ENCODE measurements around the gene TMTC2. TPM values are rescaled to one million over a fixed set of nuclear protein-coding genes. Genes with fewer than 3 reads are reported as not detected.
A peak's percentile ranks its signal among the peaks of the same experiment; 100 is the strongest.
"Not testable (repeated sequence)": the region's sequence is repeated elsewhere in the genome, so short reads cannot be mapped to it uniquely, and the experiment has no call there.

The TMTC2 gene
- total RNA-seq, 1 donor from 2014 or later, result 20.2 TPM

- Mint-ChIP-seq H3K4me3 (ENCODE audit: unreplicated experiment) (no peak overlapping the region), H3K36me3 (ENCODE audit: unreplicated experiment) (peaks cover 8% of the 10 kb centered on the region), H3K9me3 (ENCODE audit: unreplicated experiment) (no peaks in the 10 kb centered on the region), H3K4me1 (ENCODE audit: unreplicated experiment) (peaks cover 29% of the 10 kb centered on the region), H3K27me3 (ENCODE audit: unreplicated experiment) (no peaks in the 10 kb centered on the region), H3K27ac (ENCODE audit: unreplicated experiment) (no peak overlapping the region)
- TF ChIP-seq, protein P1, sequence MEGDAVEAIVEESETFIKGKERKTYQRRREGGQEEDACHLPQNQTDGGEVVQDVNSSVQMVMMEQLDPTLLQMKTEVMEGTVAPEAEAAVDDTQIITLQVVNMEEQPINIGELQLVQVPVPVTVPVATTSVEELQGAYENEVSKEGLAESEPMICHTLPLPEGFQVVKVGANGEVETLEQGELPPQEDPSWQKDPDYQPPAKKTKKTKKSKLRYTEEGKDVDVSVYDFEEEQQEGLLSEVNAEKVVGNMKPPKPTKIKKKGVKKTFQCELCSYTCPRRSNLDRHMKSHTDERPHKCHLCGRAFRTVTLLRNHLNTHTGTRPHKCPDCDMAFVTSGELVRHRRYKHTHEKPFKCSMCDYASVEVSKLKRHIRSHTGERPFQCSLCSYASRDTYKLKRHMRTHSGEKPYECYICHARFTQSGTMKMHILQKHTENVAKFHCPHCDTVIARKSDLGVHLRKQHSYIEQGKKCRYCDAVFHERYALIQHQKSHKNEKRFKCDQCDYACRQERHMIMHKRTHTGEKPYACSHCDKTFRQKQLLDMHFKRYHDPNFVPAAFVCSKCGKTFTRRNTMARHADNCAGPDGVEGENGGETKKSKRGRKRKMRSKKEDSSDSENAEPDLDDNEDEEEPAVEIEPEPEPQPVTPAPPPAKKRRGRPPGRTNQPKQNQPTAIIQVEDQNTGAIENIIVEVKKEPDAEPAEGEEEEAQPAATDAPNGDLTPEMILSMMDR (IDR thresholded peaks at IDR 0.05), result no peak
- no peak for DNase-seq (ENCODE audit: extremely low spot score, unreplicated experiment)
Measured at GRCh38 chr12:82760423-82760822, 73.7 kb downstream of the TMTC2 start.

DNA sequence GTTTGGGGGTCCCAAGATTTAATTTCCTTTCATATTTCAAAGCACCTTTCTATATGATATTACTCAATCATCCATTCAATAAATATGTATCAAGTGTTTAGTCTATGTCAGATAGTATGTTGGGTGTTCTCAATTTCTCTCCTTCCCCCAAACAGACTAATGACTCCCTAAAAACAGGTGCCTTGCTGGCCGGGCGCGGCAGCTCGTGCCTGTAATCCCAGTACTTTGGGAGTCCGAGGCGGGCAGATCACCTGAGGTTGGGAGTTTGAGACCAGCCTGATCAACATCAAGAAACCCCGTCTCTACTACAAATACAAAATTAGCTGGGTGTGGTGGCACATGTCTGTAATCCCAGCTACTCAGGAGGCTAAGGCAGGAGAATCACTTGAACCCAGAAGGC, 78.5 kb downstream of the TMTC2 start:
- H3K4me3 Mint-ChIP-seq (ENCODE audit: unreplicated experiment); H3K4me1 Mint-ChIP-seq (ENCODE audit: unreplicated experiment); H3K27me3 Mint-ChIP-seq (ENCODE audit: unreplicated experiment); H3K9me3 Mint-ChIP-seq (ENCODE audit: unreplicated experiment); H3K27ac Mint-ChIP-seq (ENCODE audit: unreplicated experiment); DNase-seq (ENCODE audit: extremely low spot score, unreplicated experiment); H3K36me3 Mint-ChIP-seq (ENCODE audit: unreplicated experiment): not testable (repeated sequence)

DNA sequence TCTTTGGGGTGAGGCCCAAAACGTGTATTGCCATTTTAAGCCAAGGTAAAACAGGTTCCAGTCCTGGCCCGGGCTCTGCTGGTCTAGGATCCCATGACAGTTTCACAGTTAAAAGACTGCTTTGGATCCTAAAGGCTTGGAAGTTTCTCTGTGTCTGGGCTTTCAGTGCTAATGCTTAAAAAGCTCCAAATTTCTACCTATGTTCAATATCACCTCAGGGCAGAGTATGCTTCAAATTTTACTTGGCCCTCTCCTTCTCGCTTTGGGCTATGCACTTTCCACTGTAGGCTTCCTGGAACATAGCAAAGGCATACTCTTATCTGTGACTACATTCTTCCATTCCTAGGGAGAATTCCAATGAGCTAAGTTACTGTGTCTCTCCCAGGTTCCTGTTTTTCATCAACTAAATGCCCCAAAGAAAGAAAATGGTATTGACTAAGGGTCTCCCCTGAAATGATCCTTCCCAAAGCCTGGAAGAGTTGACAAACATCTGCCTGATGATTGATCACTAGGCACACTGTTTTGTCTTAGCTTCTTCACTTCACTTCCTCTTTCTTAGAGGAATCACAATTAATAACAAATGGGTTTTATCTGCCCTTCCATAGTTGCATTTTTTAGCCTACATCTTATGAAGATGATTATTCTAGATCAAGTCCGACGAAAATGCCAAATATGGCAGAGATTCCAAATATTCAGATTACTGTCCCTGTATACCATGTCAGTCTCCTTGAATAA, 79.4 kb downstream of the TMTC2 start:
- no peak for DNase-seq (ENCODE audit: extremely low spot score, unreplicated experiment)
- Mint-ChIP-seq H3K4me1 (ENCODE audit: unreplicated experiment) (peaks cover 4% of the 10 kb centered on the region), H3K9me3 (ENCODE audit: unreplicated experiment) (no peaks in the 10 kb centered on the region), H3K36me3 (ENCODE audit: unreplicated experiment) (peaks cover 8% of the 10 kb centered on the region), H3K27me3 (ENCODE audit: unreplicated experiment) (no peaks in the 10 kb centered on the region), H3K27ac (ENCODE audit: unreplicated experiment) (no peak overlapping the region), H3K4me3 (ENCODE audit: unreplicated experiment) (no peak overlapping the region)
- TF ChIP-seq, protein P1 (IDR thresholded peaks at IDR 0.05), result no peak

GRCh38 chr12:82774666-82775065, 88.0 kb downstream of the TMTC2 start:
- Mint-ChIP-seq H3K4me1 (ENCODE audit: unreplicated experiment) (peaks cover 12% of the 10 kb centered on the region), H3K36me3 (ENCODE audit: unreplicated experiment) (peaks cover 3% of the 10 kb centered on the region), H3K4me3 (ENCODE audit: unreplicated experiment) (no peak overlapping the region), H3K27ac (ENCODE audit: unreplicated experiment) (peak overlapping the region; percentile 69), H3K27me3 (ENCODE audit: unreplicated experiment) (no peaks in the 10 kb centered on the region), H3K9me3 (ENCODE audit: unreplicated experiment) (no peaks in the 10 kb centered on the region)
- no peak for DNase-seq (ENCODE audit: extremely low spot score, unreplicated experiment)
- TF ChIP-seq, protein P1 (IDR thresholded peaks at IDR 0.05), result no peak

DNA sequence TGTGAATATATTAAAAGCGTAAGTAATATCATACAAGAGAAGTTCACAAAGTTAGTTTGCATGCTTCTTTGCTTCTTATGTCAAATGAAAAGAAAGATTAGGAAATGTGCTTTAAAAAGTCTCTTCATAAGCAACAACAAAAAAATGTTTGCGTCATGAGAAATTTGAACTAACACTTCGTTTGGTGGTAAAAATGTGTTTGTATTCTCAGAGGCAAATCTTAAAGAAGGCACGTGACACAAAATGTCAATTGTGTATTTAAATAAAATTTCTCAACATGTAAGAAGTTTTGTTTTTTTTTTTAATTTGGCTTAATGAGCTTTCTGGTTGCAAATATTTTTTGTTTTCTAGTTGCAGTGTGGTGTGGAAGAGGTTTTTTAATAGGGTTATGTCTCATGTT, 93.8 kb downstream of the TMTC2 start:
- peaks cover 3% of the 10 kb centered on the region for H3K36me3 Mint-ChIP-seq (ENCODE audit: unreplicated experiment)
- no peak for DNase-seq (ENCODE audit: extremely low spot score, unreplicated experiment)
- H3K9me3 Mint-ChIP-seq (ENCODE audit: unreplicated experiment), result no peaks in the 10 kb centered on the region
- peaks cover 7% of the 10 kb centered on the region for H3K4me1 Mint-ChIP-seq (ENCODE audit: unreplicated experiment)
- no peaks in the 10 kb centered on the region for H3K27me3 Mint-ChIP-seq (ENCODE audit: unreplicated experiment)
- H3K4me3 Mint-ChIP-seq (ENCODE audit: unreplicated experiment), result no peak overlapping the region
- H3K27ac Mint-ChIP-seq (ENCODE audit: unreplicated experiment), result no peak overlapping the region
- TF ChIP-seq, protein P1 (IDR thresholded peaks at IDR 0.05), result no peak

Data from osteocyte (in vitro differentiated cells).